Activated T-cell treated with anti-CD3 and anti-CD28 coated beads for 48 hours (primary cell): ENCODE results near the gene YPEL3.
"Not testable (repeated sequence)": the region's sequence is repeated elsewhere in the genome, so short reads cannot be mapped to it uniquely, and the experiment has no call there.

Experiments used
- DNase-seq: peaks from one replicate; pipeline ENCODE4 v3.0.0-alpha.2; 2020; ENCODE audit warnings: low read depth

The YPEL3 gene

DNA sequence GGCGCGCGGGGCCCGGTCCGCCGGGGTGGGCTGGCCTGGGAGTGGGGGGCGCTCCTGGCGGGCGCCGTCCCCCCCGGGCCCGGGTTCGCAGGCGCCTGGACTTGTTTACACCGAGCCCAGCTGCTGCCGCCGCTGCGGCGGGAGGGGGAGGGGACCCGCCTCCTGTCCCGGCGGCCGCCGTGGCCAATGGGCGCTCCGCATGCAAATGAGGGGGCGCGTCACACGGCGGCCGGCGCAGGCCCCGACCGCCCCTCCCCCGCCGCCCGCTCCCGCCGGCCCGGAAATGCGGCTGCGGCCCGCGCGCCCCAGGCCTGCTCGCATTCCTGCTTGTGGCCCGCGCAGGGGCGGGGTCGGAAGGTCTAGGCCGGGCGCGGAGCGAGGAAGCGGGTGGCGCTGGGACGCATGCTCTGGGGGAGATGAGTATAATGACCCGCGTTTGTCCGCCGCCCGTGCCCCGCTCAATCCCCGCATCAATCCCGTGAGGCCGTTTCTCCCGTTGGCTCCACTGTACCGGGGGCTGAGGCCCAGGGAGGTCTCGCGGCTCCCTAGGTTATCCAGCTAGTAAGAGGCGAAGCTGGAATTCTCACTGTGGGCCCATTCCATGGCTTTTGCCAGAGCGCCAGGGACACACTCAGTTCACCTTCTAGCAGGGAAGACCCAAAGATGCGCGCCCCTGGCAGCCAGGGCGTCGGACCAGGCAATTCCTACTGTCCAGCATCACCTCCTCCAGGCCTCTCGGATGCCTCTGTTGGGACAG is at the start of gene YPEL3:
Gene YPEL3 (minus strand): TSS at position 109 of the 757 bp plus-strand sequence. CDS start 731 bp downstream, outside the sequence.
- DNase-seq, result peak; percentile 90

- DNase-seq, result no peak
These were observed 49.6 kb upstream of the YPEL3 start for GRCh38 chr16:30145657-30146056.

GRCh38 chr16:30144917-30145316 is 48.9 kb upstream of the YPEL3 start:
- DNase-seq, result no peak

DNA sequence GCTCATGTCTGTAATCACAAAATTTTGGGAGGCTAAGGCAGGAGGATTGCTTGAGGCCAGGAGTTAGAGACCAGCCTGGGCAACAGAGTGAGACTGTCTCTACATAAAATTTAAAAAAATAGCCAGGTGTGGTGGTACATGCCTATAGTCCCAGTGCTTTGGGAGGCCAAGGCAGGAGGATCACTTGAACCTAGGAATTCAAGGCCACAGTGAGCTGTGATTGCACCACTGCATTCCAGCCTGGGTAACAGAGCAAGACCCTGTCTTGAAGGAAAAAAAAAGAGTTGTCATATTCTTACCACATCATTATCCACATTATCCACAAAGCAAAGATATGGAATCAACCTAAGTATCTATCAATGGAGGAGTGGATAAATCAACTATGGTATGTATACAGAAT is 48.0 kb upstream of the YPEL3 start:
- no peak for DNase-seq

- DNase-seq, result no peak
These were observed 47.3 kb upstream of the YPEL3 start for GRCh38 chr16:30143347-30143702.

GRCh38 chr16:30142672-30143346 is 46.8 kb upstream of the YPEL3 start:
- DNase-seq, result no peak

- DNase-seq, result no peak
These were observed 45.7 kb upstream of the YPEL3 start for GRCh38 chr16:30141750-30142149.

- DNase-seq, result no peak
These were observed 43.8 kb upstream of the YPEL3 start for GRCh38 chr16:30139583-30140481.

- no peak for DNase-seq
These were observed 41.9 kb upstream of the YPEL3 start for GRCh38 chr16:30137897-30138296.

GRCh38 chr16:30136971-30137605 is 41.1 kb upstream of the YPEL3 start:
- no peak for DNase-seq

DNA sequence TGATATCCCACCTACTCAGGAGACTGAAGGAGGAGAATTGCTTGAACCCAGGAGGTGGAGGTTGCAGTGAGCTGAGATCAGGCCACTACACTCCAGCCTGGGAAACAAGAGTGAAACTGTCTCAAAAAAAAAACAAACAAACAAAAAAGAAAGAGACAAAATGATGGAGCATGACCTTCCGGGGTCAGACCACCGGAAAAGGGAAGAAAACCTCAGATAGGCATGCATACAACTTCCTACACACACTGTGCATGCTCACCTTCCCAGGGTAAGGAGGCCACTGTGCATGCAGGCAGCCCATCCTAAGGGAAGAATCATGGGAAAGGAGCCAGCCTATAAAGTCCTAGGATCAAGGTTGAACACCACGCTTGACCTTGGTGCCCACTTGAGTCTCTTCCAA is 36.6 kb upstream of the YPEL3 start:
- no peak for DNase-seq

- no peak for DNase-seq
These were observed 36.0 kb upstream of the YPEL3 start for GRCh38 chr16:30131869-30132475.

DNA sequence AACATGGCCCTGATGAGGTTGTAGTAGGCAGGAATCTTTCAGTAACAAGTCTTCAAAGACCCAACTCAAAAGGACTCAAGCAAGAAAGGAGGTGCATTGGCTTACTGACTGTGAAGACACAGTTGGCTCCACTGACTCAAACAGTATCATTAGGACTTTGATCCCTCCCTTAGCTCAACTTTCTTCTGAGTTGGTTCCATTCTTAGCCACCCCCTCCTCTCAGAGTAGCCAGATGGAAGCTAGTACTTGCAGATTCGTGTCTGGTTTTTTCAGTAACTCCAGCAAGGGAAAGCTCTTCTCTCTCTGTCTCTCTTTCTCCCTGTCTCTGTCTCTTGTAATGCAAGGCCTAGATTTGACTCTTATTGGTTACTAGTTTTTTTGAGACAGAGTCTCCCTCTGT is 32.0 kb upstream of the YPEL3 start:
- DNase-seq, result no peak

GRCh38 chr16:30125690-30126089 is 29.7 kb upstream of the YPEL3 start:
- not testable (repeated sequence) for DNase-seq

- DNase-seq, result no peak
These were observed 29.0 kb upstream of the YPEL3 start for GRCh38 chr16:30124985-30125379.

DNA sequence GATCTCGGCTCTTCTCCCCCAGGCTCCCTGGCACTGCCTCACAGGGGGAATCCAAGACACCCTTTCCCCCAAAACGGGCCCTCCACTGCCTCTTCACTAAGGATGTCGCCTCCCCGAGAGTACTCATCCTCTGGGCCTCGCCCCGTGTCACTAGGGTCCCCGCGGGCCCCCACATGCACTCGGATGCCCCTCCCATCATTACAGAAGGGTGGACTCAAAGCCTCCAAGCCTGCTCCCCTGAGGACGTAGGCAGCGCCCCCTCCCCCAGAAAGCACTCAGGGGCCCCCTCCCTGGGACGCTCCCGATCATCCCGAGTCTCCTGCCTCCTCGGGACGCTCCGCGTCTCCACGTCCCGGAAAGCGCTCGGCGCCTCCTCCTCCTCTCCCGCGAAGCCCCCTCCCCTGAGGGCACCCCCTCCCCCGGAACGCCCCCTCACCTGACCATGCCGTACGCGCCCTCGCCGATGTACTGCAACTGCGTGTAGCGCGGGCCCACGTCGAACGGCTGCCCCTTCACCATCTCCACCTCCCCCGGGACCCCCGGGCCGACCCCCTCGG is 26.7 kb upstream of the YPEL3 start:
- no peak for DNase-seq

GRCh38 chr16:30121741-30122571 is 25.9 kb upstream of the YPEL3 start:
- no peak for DNase-seq

DNA sequence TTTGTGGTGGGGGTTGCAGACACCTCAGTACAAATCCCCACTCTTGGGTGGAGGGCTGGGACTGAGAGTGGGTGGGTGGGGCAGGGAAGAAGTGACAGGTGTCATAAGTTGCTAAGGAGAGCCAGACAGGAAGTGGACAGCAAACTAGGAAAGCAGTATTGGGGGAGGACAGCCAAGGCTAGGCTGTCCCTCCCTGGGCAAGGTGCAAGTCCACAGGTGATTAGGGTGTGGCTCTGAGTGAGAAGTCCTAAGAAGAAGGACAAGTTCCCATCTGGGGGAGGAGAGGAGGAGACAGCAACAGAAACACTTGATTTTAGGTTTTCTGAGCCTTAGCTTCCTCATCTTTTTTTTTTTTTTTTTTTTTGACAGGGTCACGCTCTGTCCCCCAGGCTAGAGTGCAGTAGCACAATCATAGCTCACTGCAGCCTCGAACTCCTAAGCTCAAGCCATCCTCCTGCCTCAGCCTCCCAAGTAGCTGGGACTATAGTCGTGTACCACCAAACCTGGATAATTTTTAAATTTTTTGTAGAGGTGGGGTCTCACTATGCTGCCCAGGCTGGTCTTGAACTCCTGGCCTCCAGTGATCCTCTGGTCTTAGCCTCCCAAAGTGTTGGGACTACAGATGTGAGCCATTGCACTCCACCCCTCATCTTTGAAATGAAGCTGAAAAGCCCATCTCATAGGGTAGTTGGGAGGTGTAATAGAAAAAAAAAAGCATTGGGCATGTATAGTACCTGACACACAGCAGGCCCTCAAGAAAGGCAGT is 24.5 kb upstream of the YPEL3 start:
- no peak for DNase-seq

DNA sequence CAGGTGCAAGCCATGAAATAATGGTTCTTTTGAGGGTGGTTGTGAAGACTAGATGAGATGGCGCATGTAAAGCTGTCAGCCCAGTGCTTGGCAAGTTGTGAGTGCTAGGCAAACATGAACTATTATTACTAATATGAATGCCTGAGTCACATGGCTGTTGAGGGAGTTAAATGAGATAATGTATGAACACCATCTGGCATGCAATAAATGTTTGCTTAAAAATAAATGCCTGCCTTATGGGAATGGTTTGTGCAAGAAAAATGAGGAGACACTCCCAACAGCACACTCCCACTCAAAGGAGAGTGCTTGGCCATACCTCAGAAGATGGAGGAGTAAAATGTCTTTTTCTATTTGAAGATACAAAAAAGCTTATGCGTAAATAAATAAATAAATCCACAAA is 23.4 kb upstream of the YPEL3 start:
- DNase-seq, result no peak

DNA sequence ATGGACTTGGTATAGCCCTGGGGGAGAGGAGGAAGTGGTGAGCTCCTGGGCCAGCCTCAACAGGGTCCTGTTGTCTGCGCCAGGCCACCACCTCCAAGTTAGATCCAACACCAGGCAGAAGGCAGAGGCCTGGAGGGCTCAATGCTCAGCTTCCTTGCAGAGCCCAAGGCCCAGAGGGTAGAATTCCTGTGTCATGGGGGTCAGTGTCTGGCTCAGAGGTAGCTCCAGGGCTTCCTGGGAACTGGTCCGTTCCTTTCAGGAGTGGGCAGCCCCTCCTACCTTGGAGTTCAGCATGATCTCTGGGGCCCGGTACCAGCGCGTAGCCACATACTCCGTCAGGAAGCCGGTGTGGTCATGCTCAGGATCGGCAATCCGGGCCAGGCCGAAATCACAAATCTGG is 21.8 kb upstream of the YPEL3 start:
- no peak for DNase-seq
